Hepatocyte (in vitro differentiated cells): ENCODE data around the gene PTPRD. TPM values are rescaled to one million over a fixed set of nuclear protein-coding genes. Genes with fewer than 3 reads are reported as not detected.

Source experiments
- DNase-seq: peaks from one replicate; pipeline ENCODE4 v3.0.0-alpha.2; 2016; ENCODE audit warnings: low spot score
- H2AFZ ChIP-seq: fragments of 200-600 bp; sonication (generic); 2 replicates; pipeline ENCODE4 v1.6.0; 2016; ENCODE audit warnings: antibody characterized with exemption, mild to moderate bottlenecking
- H3K27ac ChIP-seq: fragments of 200-600 bp; sonication (generic); 2 replicates; pipeline ENCODE4 v1.5.1; 2016; ENCODE audit warnings: mild to moderate bottlenecking
- H3K27me3 ChIP-seq: fragments of 200-600 bp; sonication (generic); 2 replicates; pipeline ENCODE4 v1.6.1; 2016
- H3K36me3 ChIP-seq: fragments of 200-600 bp; sonication (generic); replicated peaks from 2 replicates; pipeline ENCODE4 v1.5.1; 2016; ENCODE audit warnings: low read depth; ENCODE audit not compliant: insufficient read depth
- H3K4me1 ChIP-seq: fragments of 200-600 bp; sonication (generic); 2 replicates; pipeline ENCODE4 v1.5.1; 2016; ENCODE audit warnings: mild to moderate bottlenecking, moderate library complexity; ENCODE audit not compliant: insufficient read depth
- H3K4me2 ChIP-seq: fragments of 200-600 bp; sonication (generic); 2 replicates; pipeline ENCODE4 v1.6.0; 2016
- H3K4me3 ChIP-seq: fragments of 200-600 bp; sonication (generic); 2 replicates; pipeline ENCODE4 v1.5.1; 2016; ENCODE audit warnings: mild to moderate bottlenecking
- H3K79me2 ChIP-seq: fragments of 200-600 bp; sonication (generic); 2 replicates; pipeline ENCODE4 v1.6.0; 2017; ENCODE audit warnings: mild to moderate bottlenecking
- H3K9me2 ChIP-seq: fragments of 200-600 bp; sonication (generic); replicated peaks from 2 replicates; pipeline ENCODE4 v1.6.0; 2017; ENCODE audit warnings: mild to moderate bottlenecking; ENCODE audit not compliant: insufficient read depth
- H3K9me3 ChIP-seq: fragments of 200-600 bp; sonication (generic); 2 replicates; pipeline ENCODE4 v1.5.1; 2016; ENCODE audit warnings: low read depth, mild to moderate bottlenecking
- H4K20me1 ChIP-seq: fragments of 200-600 bp; sonication (generic); 2 replicates; pipeline ENCODE4 v1.6.0; 2016; ENCODE audit warnings: mild to moderate bottlenecking; ENCODE audit not compliant: insufficient read depth, poor library complexity, severe bottlenecking
- CTCF ChIP-seq: fragments of 200-600 bp; sonication (generic); IDR thresholded peaks from 2 replicates; pipeline ENCODE4 v1.5.1; 2016; ENCODE audit warnings: antibody characterized with exemption, mild to moderate bottlenecking; ENCODE audit not compliant: poor library complexity
- EZH2 ChIP-seq: fragments of 200-600 bp; sonication (generic); IDR thresholded peaks from 2 replicates; pipeline ENCODE4 v1.6.1; 2016; ENCODE audit warnings: antibody characterized with exemption, mild to moderate bottlenecking, borderline replicate concordance
- EZH2phosphoT487 ChIP-seq: fragments of 200-600 bp; sonication (generic); IDR thresholded peaks from one replicate; pipeline ENCODE4 v1.6.1; 2018; ENCODE audit warnings: antibody characterized with exemption, mild to moderate bottlenecking, low read depth, moderate library complexity; ENCODE audit not compliant: unreplicated experiment, severe bottlenecking
- WGBS: methylation state at CpG from one replicate; pipeline ENCODE4 v1.1.6; 2016; ENCODE audit warnings: low lambda C conversion rate; ENCODE audit errors: missing lambda C conversion rate; 5-methylcytosine and 5-hydroxymethylcytosine counted together
- polyA plus RNA-seq: library from polyadenylated mRNA; unstranded; fragments of >200 nt; fragmentation: Nextera tagmentation; extraction: Ambion mirVana; gene quantifications from 2 replicates; pipeline ENCODE4 v1.2.1, GENCODE V29; 2016
- total RNA-seq: library from RNA; depleted of rRNA; stranded (reverse); fragments of >200 nt; gene quantifications from 2 replicates; pipeline ENCODE4 v1.2.3, GENCODE V29; 2014

Gene PTPRD
- total and polyA plus RNA-seq, 2 experiments from 2014 or later, result 6.5 to 77.6 TPM

DNA sequence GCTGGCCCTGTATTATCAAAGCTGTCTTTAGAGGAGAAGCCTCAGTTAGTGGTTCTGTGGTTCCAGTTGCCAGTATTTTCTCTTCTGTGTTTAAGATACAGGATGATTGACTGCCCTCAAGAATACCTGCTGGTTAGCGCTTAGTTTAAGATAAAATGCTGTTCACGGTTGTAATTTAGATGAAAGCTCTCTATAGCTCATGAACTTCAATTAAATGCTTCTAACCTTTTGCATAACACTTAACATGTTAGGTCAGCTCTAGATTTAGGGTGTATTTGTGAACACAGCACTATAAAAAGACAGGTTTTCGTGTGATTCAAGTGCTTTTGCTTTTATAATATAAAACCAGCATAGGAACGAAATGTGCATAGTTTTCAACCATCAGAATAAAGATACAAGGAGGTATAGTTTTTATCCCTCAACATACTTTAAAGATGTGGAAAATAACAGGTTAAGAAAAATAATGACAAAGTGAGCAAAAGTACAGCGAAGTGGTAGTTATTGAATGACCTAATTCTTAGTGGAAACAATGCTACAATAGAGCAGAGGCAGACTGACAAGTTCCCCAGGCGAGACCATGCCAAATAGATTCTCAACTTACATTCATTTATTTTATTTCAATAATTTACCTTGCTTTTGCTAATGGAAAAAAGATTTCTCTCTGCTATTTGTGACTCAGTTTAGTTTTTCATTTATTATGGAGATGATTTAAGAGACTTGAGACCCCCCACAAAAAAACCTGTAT is 2210.7 kb downstream of the PTPRD start:
- DNase-seq, result no peak
- no peak overlapping the region for H3K27ac ChIP-seq
- H3K27me3 ChIP-seq, result no peaks in the 10 kb centered on the region
- no peak overlapping the region for H2AFZ ChIP-seq
- no peak overlapping the region for H3K4me3 ChIP-seq
- no peaks in the 10 kb centered on the region for H3K36me3 ChIP-seq
- no peaks in the 10 kb centered on the region for H3K9me2 ChIP-seq
- no peaks in the 10 kb centered on the region for H4K20me1 ChIP-seq
- 69% methylated on average over 6 of the region's 6 CpGs for WGBS
- H3K4me1 ChIP-seq, result no peaks in the 10 kb centered on the region
- no peaks in the 10 kb centered on the region for H3K79me2 ChIP-seq
- H3K9me3 ChIP-seq, result no peaks in the 10 kb centered on the region
- no peak for TF ChIP-seq CTCF
- TF ChIP-seq EZH2phosphoT487, result no peak
- no peak for TF ChIP-seq EZH2
- H3K4me2 ChIP-seq, result no peak overlapping the region

- Histone ChIP-seq H3K79me2 (no peaks in the 10 kb centered on the region), H2AFZ (no peak overlapping the region), H3K4me3 (no peak overlapping the region), H3K9me2 (no peaks in the 10 kb centered on the region), H4K20me1 (no peaks in the 10 kb centered on the region), H3K36me3 (no peaks in the 10 kb centered on the region), H3K9me3 (no peaks in the 10 kb centered on the region), H3K27me3 (no peaks in the 10 kb centered on the region), H3K4me1 (no peaks in the 10 kb centered on the region), H3K27ac (no peak overlapping the region), H3K4me2 (no peak overlapping the region)
- no peak for DNase-seq
- 66% methylated on average over 1 of the region's 1 CpG for WGBS
- TF ChIP-seq EZH2phosphoT487 (no peak), CTCF (no peak), EZH2 (no peak)
These were observed 2212.4 kb downstream of the PTPRD start for GRCh38 chr9:8400378-8400777.

- Histone ChIP-seq H3K27me3 (no peaks in the 10 kb centered on the region), H3K4me1 (no peaks in the 10 kb centered on the region), H2AFZ (no peak overlapping the region), H3K4me2 (no peak overlapping the region), H3K36me3 (no peaks in the 10 kb centered on the region), H3K9me2 (no peaks in the 10 kb centered on the region), H3K9me3 (no peaks in the 10 kb centered on the region), H3K79me2 (no peaks in the 10 kb centered on the region), H3K4me3 (no peak overlapping the region), H3K27ac (no peak overlapping the region), H4K20me1 (no peaks in the 10 kb centered on the region)
- no peak for DNase-seq
- TF ChIP-seq EZH2 (no peak), CTCF (no peak), EZH2phosphoT487 (no peak)
- WGBS, result 72% methylated on average over 4 of the region's 4 CpGs
These were observed 2217.8 kb downstream of the PTPRD start for GRCh38 chr9:8395022-8395421.
